Astrocyte (in vitro differentiated cells and primary cell): ENCODE data around the gene C1QTNF9. TPM values are rescaled to one million over a fixed set of nuclear protein-coding genes. Genes with fewer than 3 reads are reported as not detected.

Experiments
- DNase-seq: peaks from one replicate; pipeline ENCODE4 v3.0.0-alpha.2; 2010; ENCODE audit warnings: low read depth
- FAIRE-seq: peaks from 2 replicates; lab custom pipeline; 2011; peaks lifted over from hg19 to GRCh38; lab: Jason Lieb, UNC
- H2AFZ ChIP-seq: 2 replicates; pipeline ENCODE4 v1.6.0; 2012; ENCODE audit warnings: low read depth, low read length, inconsistent platforms
- H3K27ac ChIP-seq: 2 replicates; pipeline ENCODE4 v1.5.1; 2011; ENCODE audit warnings: low read depth, low read length, inconsistent platforms
- H3K27me3 ChIP-seq: 2 replicates; pipeline ENCODE4 v1.6.0; 2011; ENCODE audit warnings: low read length, inconsistent platforms; ENCODE audit not compliant: insufficient read depth
- H3K36me3 ChIP-seq: 2 replicates; pipeline ENCODE4 v1.5.1; 2011; ENCODE audit warnings: low read length, inconsistent platforms; ENCODE audit not compliant: insufficient read depth
- H3K4me1 ChIP-seq: 2 replicates; pipeline ENCODE4 v1.5.1; 2011; ENCODE audit warnings: low read length, inconsistent platforms; ENCODE audit not compliant: insufficient read depth
- H3K4me2 ChIP-seq: 2 replicates; pipeline ENCODE4 v1.6.0; 2012; ENCODE audit warnings: low read length, inconsistent platforms
- H3K4me3 ChIP-seq: 2 replicates; pipeline ENCODE4 v1.5.1; 2011; ENCODE audit warnings: low read depth, mild to moderate bottlenecking, low read length, inconsistent platforms; ENCODE audit not compliant: insufficient read depth
- H3K79me2 ChIP-seq: 2 replicates; pipeline ENCODE4 v1.6.0; 2012; ENCODE audit warnings: mild to moderate bottlenecking, low read length, inconsistent platforms; ENCODE audit not compliant: insufficient read depth
- H3K9ac ChIP-seq: 2 replicates; pipeline ENCODE4 v1.6.0; 2012; ENCODE audit warnings: mild to moderate bottlenecking, low read length, inconsistent platforms
- H3K9me3 ChIP-seq: 2 replicates; pipeline ENCODE4 v1.5.1; 2012; ENCODE audit warnings: low read depth, mild to moderate bottlenecking, low read length, inconsistent platforms; ENCODE audit not compliant: insufficient read depth
- H4K20me1 ChIP-seq: 2 replicates; pipeline ENCODE4 v1.6.0; 2012; ENCODE audit warnings: low read length, inconsistent platforms; ENCODE audit not compliant: insufficient read depth
- H3K27ac Mint-ChIP-seq: one replicate; pipeline ENCODE4 v1.8.0; 2021; ENCODE audit warnings: mild to moderate bottlenecking, mixed read lengths; ENCODE audit not compliant: unreplicated experiment
- H3K27me3 Mint-ChIP-seq: one replicate; pipeline ENCODE4 v1.8.0; 2021; ENCODE audit warnings: low read depth, mixed read lengths; ENCODE audit not compliant: unreplicated experiment
- H3K36me3 Mint-ChIP-seq: one replicate; pipeline ENCODE4 v1.8.0; 2021; ENCODE audit warnings: low read depth, mixed read lengths; ENCODE audit not compliant: unreplicated experiment
- H3K4me1 Mint-ChIP-seq: one replicate; pipeline ENCODE4 v1.8.0; 2021; ENCODE audit warnings: low read depth, mixed read lengths; ENCODE audit not compliant: unreplicated experiment
- H3K4me3 Mint-ChIP-seq: one replicate; pipeline ENCODE4 v1.8.0; 2021; ENCODE audit warnings: mild to moderate bottlenecking, moderate library complexity, mixed read lengths; ENCODE audit not compliant: unreplicated experiment
- H3K9me3 Mint-ChIP-seq: one replicate; pipeline ENCODE4 v1.8.0; 2021; ENCODE audit warnings: mild to moderate bottlenecking, mixed read lengths; ENCODE audit not compliant: unreplicated experiment
- EZH2 ChIP-seq: IDR thresholded peaks from 2 replicates; pipeline ENCODE4 v1.6.1; 2012; ENCODE audit warnings: mild to moderate bottlenecking, low read length, inconsistent platforms; ENCODE audit not compliant: insufficient read depth
- total RNA-seq: library from RNA; stranded (reverse); gene quantifications from 2 replicates; pipeline ENCODE4 v1.2.1, GENCODE V29; 2021
- TF ChIP-seq, protein P1 (sequence below): IDR thresholded peaks from 2 replicates; pipeline ENCODE4 v1.5.1; 2011; ENCODE audit warnings: low read depth, mild to moderate bottlenecking, inconsistent platforms, low read length, moderate library complexity; ENCODE audit not compliant: insufficient read depth

Gene C1QTNF9
- total RNA-seq, 1 donor from 2014 or later: not detected

DNA sequence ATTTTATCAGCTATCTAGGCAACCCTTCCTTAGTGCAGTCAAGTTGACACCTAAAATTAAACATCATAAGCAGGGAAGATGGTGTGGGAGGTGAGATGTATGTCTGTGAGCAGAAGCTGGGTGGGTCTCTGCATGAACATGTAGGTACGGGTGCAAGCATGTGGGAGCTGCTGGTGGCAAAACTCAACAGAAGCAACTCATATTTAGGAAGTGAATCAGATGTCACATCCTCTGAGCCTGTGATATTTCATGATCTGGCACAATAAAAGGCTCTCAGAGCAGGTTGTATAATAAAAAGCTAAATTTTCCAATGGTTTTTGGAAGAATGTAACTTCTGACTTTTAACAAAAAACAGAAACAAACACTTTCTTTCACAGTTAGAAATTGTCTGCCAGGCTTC is 44.4 kb downstream of the C1QTNF9 start:
- H3K4me3 ChIP-seq: no peak overlapping the region
- Mint-ChIP-seq H3K9me3 (no peaks in the 10 kb centered on the region), H3K4me1 (no peaks in the 10 kb centered on the region), H3K4me3 (no peak overlapping the region), H3K27me3 (peaks cover 10% of the 10 kb centered on the region), H3K27ac (no peak overlapping the region), H3K36me3 (no peaks in the 10 kb centered on the region)
- H3K4me2 ChIP-seq: no peak overlapping the region
- no peak overlapping the region for H2AFZ ChIP-seq
- H3K4me1 ChIP-seq: no peaks in the 10 kb centered on the region
- no peaks in the 10 kb centered on the region for H3K27me3 ChIP-seq
- no peak overlapping the region for H3K9ac ChIP-seq
- H3K79me2 ChIP-seq: no peaks in the 10 kb centered on the region
- FAIRE-seq (no peak), DNase-seq (no peak)
- H3K36me3 ChIP-seq: no peaks in the 10 kb centered on the region
- H4K20me1 ChIP-seq: no peaks in the 10 kb centered on the region
- H3K9me3 ChIP-seq: peaks cover 8% of the 10 kb centered on the region
- TF ChIP-seq, protein P1, sequence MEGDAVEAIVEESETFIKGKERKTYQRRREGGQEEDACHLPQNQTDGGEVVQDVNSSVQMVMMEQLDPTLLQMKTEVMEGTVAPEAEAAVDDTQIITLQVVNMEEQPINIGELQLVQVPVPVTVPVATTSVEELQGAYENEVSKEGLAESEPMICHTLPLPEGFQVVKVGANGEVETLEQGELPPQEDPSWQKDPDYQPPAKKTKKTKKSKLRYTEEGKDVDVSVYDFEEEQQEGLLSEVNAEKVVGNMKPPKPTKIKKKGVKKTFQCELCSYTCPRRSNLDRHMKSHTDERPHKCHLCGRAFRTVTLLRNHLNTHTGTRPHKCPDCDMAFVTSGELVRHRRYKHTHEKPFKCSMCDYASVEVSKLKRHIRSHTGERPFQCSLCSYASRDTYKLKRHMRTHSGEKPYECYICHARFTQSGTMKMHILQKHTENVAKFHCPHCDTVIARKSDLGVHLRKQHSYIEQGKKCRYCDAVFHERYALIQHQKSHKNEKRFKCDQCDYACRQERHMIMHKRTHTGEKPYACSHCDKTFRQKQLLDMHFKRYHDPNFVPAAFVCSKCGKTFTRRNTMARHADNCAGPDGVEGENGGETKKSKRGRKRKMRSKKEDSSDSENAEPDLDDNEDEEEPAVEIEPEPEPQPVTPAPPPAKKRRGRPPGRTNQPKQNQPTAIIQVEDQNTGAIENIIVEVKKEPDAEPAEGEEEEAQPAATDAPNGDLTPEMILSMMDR: no peak
- no peak for TF ChIP-seq EZH2
- no peak overlapping the region for H3K27ac ChIP-seq

DNA sequence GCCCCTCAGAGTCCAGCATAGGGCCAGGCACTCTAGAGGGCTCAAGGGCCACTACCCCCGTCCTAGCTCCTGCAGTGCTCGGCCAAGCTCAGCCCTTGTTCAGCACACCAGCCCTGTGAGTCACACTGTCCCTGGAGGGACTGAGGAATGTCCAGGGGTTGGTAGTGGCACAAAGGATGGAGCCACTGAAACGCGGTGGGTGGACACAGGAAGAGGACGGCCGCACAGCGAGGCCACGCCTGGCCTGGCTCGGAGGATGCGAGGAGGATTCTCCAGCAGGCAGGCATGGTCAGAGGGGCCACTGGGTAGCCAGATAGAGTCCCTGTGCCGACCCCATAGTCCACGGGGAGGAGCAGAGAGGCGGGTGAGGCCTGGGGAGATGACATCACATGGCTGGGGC is 45.7 kb downstream of the C1QTNF9 start:
- H3K4me2 ChIP-seq: no peak overlapping the region
- Mint-ChIP-seq H3K27ac (no peak overlapping the region), H3K4me1 (no peaks in the 10 kb centered on the region), H3K36me3 (no peaks in the 10 kb centered on the region), H3K4me3 (no peak overlapping the region), H3K27me3 (peaks cover 17% of the 10 kb centered on the region), H3K9me3 (no peaks in the 10 kb centered on the region)
- H3K9ac ChIP-seq: no peak overlapping the region
- TF ChIP-seq, protein P1: no peak
- TF ChIP-seq EZH2: no peak
- H3K4me1 ChIP-seq: no peaks in the 10 kb centered on the region
- H3K27ac ChIP-seq: no peak overlapping the region
- DNase-seq (no peak), FAIRE-seq (no peak)
- H2AFZ ChIP-seq: no peak overlapping the region
- H3K9me3 ChIP-seq: peaks cover 8% of the 10 kb centered on the region
- no peak overlapping the region for H3K4me3 ChIP-seq
- H4K20me1 ChIP-seq: no peaks in the 10 kb centered on the region
- no peaks in the 10 kb centered on the region for H3K27me3 ChIP-seq
- H3K36me3 ChIP-seq: no peaks in the 10 kb centered on the region
- H3K79me2 ChIP-seq: no peaks in the 10 kb centered on the region

DNA sequence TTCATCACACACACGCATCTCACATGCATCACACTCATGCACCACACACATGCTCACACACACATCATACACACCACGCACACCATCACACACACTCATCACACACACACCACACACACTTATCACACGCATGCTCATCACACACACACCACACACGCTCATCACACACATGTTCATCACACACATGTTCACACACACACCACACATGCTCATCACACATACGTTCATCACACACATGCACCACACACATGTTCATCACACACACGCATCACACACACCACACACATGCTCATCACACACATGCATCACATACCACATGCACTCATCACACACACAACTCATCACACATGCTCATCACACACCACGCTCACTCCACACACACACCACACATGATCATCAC is 46.9 kb downstream of the C1QTNF9 start:
- no peaks in the 10 kb centered on the region for H3K36me3 Mint-ChIP-seq
- H3K27me3 Mint-ChIP-seq: peaks cover 20% of the 10 kb centered on the region
- FAIRE-seq: no peak

More for the DNA sequence above, 46.9 kb downstream of the C1QTNF9 start:
- Mint-ChIP-seq H3K4me1 (no peaks in the 10 kb centered on the region), H3K9me3 (no peaks in the 10 kb centered on the region), H3K4me3 (no peak overlapping the region), H3K27ac (no peak overlapping the region)
- Histone ChIP-seq H2AFZ (no peak overlapping the region), H4K20me1 (no peaks in the 10 kb centered on the region), H3K36me3 (no peaks in the 10 kb centered on the region), H3K27ac (no peak overlapping the region), H3K79me2 (no peaks in the 10 kb centered on the region), H3K9me3 (peaks cover 8% of the 10 kb centered on the region), H3K4me1 (no peaks in the 10 kb centered on the region), H3K27me3 (no peaks in the 10 kb centered on the region), H3K9ac (no peak overlapping the region), H3K4me2 (no peak overlapping the region), H3K4me3 (no peak overlapping the region)
- TF ChIP-seq EZH2: no peak
- TF ChIP-seq, protein P1: no peak
- no peak for DNase-seq
